GM19397 (cell line): ENCODE measurements around the gene SHISA6.

Source experiments
- ATAC-seq: cut with Tn5 transposase; IDR thresholded peaks from one replicate; pipeline ENCODE4 v1.9.1; 2021; ENCODE audit warnings: mild to moderate bottlenecking, moderate library complexity; ENCODE audit not compliant: unreplicated experiment

SHISA6 gene

GRCh38 chr17:11340803-11341202, 99.8 kb downstream of the SHISA6 start:
- ATAC-seq = no peak

GRCh38 chr17:11342138-11342537, 101.1 kb downstream of the SHISA6 start:
- ATAC-seq = no peak

GRCh38 chr17:11349106-11349505, 108.1 kb downstream of the SHISA6 start:
- no peak for ATAC-seq

GRCh38 chr17:11351479-11351878, 110.5 kb downstream of the SHISA6 start:
- no peak for ATAC-seq

- no peak for ATAC-seq
These were observed 112.6 kb downstream of the SHISA6 start for GRCh38 chr17:11353601-11354000.

- no peak for ATAC-seq
These were observed 115.4 kb downstream of the SHISA6 start for GRCh38 chr17:11356371-11356770.

GRCh38 chr17:11363565-11364117, 122.6 kb downstream of the SHISA6 start:
- no peak for ATAC-seq

- ATAC-seq = no peak
These were observed 125.3 kb downstream of the SHISA6 start for GRCh38 chr17:11366272-11366850.

GRCh38 chr17:11369575-11369974, 128.6 kb downstream of the SHISA6 start:
- no peak for ATAC-seq

GRCh38 chr17:11372692-11373091, 131.7 kb downstream of the SHISA6 start:
- no peak for ATAC-seq

GRCh38 chr17:11378506-11378905, 137.5 kb downstream of the SHISA6 start:
- no peak for ATAC-seq

GRCh38 chr17:11380761-11381160, 139.7 kb downstream of the SHISA6 start:
- ATAC-seq = no peak

- ATAC-seq = no peak
These were observed 142.1 kb downstream of the SHISA6 start for GRCh38 chr17:11383157-11383556.

- ATAC-seq = no peak
These were observed 143.1 kb downstream of the SHISA6 start for GRCh38 chr17:11384131-11384530.

GRCh38 chr17:11387610-11388009, 146.6 kb downstream of the SHISA6 start:
- ATAC-seq = no peak

GRCh38 chr17:11388054-11388453, 147.0 kb downstream of the SHISA6 start:
- no peak for ATAC-seq

- ATAC-seq = no peak
These were observed 148.6 kb downstream of the SHISA6 start for GRCh38 chr17:11389583-11389982.

GRCh38 chr17:11391134-11391533, 150.1 kb downstream of the SHISA6 start:
- no peak for ATAC-seq

- no peak for ATAC-seq
These were observed 163.6 kb downstream of the SHISA6 start for GRCh38 chr17:11404431-11405276.

- ATAC-seq = no peak
These were observed 165.7 kb downstream of the SHISA6 start for GRCh38 chr17:11406716-11407115.

GRCh38 chr17:11412654-11413053, 171.6 kb downstream of the SHISA6 start:
- no peak for ATAC-seq

- ATAC-seq = no peak
These were observed 177.3 kb downstream of the SHISA6 start for GRCh38 chr17:11418342-11418741.
